Mesenchymal stem cell (in vitro differentiated cells and primary cell): ENCODE measurements around the gene PPP4C.

Experiments used
- DNase-seq: peaks from one replicate; pipeline ENCODE4 v3.0.0-alpha.2; 2013
- H2AFZ ChIP-seq: one replicate; pipeline ENCODE4 v1.6.1; 2013; ENCODE audit warnings: low read depth, mild to moderate bottlenecking, control low read depth, inconsistent platforms, low read length, moderate library complexity
- H2AK5ac ChIP-seq: 2 replicates; pipeline ENCODE4 v1.6.1; 2013; ENCODE audit warnings: low read length, moderate library complexity, mild to moderate bottlenecking, inconsistent platforms; ENCODE audit not compliant: severe bottlenecking
- H2BK120ac ChIP-seq: one replicate; pipeline ENCODE4 v1.6.1; 2013; ENCODE audit warnings: low read depth, mild to moderate bottlenecking, inconsistent platforms, low read length, moderate library complexity
- H2BK12ac ChIP-seq, 2 experiments: one replicate each; pipeline ENCODE4 v1.6.1; 2013; ENCODE audit warnings: inconsistent platforms in 2 of 2, low read length in 2 of 2, mild to moderate bottlenecking in 2 of 2, moderate library complexity in 2 of 2, control low read depth in 1 of 2
- H2BK15ac ChIP-seq: one replicate; pipeline ENCODE4 v1.6.1; 2013; ENCODE audit warnings: mild to moderate bottlenecking, low read depth, inconsistent platforms; ENCODE audit not compliant: poor library complexity, severe bottlenecking
- H2BK5ac ChIP-seq: 2 replicates; pipeline ENCODE4 v1.6.1; 2013; ENCODE audit warnings: low read depth, mild to moderate bottlenecking, low read length, control low read depth, inconsistent platforms; ENCODE audit not compliant: poor library complexity, severe bottlenecking
- H3K14ac ChIP-seq, 2 experiments: one replicate each; pipeline ENCODE4 v1.6.1; 2013; ENCODE audit warnings: inconsistent platforms in 2 of 2, low read length in 2 of 2, control low read depth in 1 of 2, mild to moderate bottlenecking in 1 of 2, moderate library complexity in 1 of 2
- H3K18ac ChIP-seq, 2 experiments: one replicate each; pipeline ENCODE4 v1.6.1; 2013; ENCODE audit warnings: inconsistent platforms in 2 of 2, low read length in 2 of 2, control low read depth in 1 of 2, low read depth in 1 of 2, mild to moderate bottlenecking in 1 of 2
- H3K23ac ChIP-seq, 2 experiments: one replicate each; pipeline ENCODE4 v1.6.1; 2013; ENCODE audit warnings: inconsistent platforms in 2 of 2, low read length in 2 of 2, mild to moderate bottlenecking in 2 of 2, moderate library complexity in 2 of 2, control low read depth in 1 of 2
- H3K27ac ChIP-seq: 2 replicates; pipeline ENCODE4 v1.5.1; 2013; ENCODE audit warnings: mild to moderate bottlenecking, moderate library complexity, low read length, control low read depth, inconsistent platforms; ENCODE audit not compliant: poor library complexity, severe bottlenecking
- H3K27me3 ChIP-seq, 2 experiments: 2 replicates each; pipeline versions ENCODE4 v1.6.1 to v1.7.0; 2013; ENCODE audit warnings: low read length in 2 of 2, mild to moderate bottlenecking in 2 of 2, moderate library complexity in 2 of 2, control low read depth in 1 of 2, inconsistent platforms in 1 of 2; ENCODE audit not compliant: control insufficient read depth in 1 of 2, insufficient read depth in 1 of 2
- H3K36me3 ChIP-seq, 2 experiments: 2 replicates each; pipeline versions ENCODE4 v1.6.1 to v1.7.0; 2013; ENCODE audit warnings: low read length in 2 of 2, control low read depth in 1 of 2, inconsistent platforms in 1 of 2, low read depth in 1 of 2, mild to moderate bottlenecking in 1 of 2; ENCODE audit not compliant: insufficient read depth in 2 of 2, control insufficient read depth in 1 of 2
- H3K4ac ChIP-seq, 2 experiments: one replicate each; pipeline ENCODE4 v1.6.1; 2013; ENCODE audit warnings: inconsistent platforms in 2 of 2, low read length in 2 of 2, mild to moderate bottlenecking in 2 of 2, moderate library complexity in 2 of 2, control low read depth in 1 of 2, low read depth in 1 of 2
- H3K4me1 ChIP-seq: 2 replicates; pipeline ENCODE4 v1.6.1; 2013; ENCODE audit warnings: low read depth, low read length, control low read depth; ENCODE audit not compliant: control insufficient read depth, insufficient read depth
- H3K4me2 ChIP-seq: 2 replicates; pipeline ENCODE4 v1.6.1; 2013; ENCODE audit warnings: low read length, mild to moderate bottlenecking, inconsistent platforms; ENCODE audit not compliant: poor library complexity, severe bottlenecking
- H3K4me3 ChIP-seq, 2 experiments: 2 replicates each; pipeline versions ENCODE4 v1.5.1 to v1.7.0; 2013; ENCODE audit warnings: low read length in 2 of 2, mild to moderate bottlenecking in 2 of 2, control low read depth in 1 of 2, low read depth in 1 of 2; ENCODE audit not compliant: insufficient read depth in 1 of 2
- H3K79me1 ChIP-seq: replicated peaks from 2 replicates; pipeline ENCODE4 v1.6.1; 2013; ENCODE audit warnings: mild to moderate bottlenecking, control low read depth, low read length, inconsistent platforms; ENCODE audit not compliant: poor library complexity, severe bottlenecking
- H3K9ac ChIP-seq: 2 replicates; pipeline ENCODE4 v1.7.0; 2013; ENCODE audit warnings: mild to moderate bottlenecking, low read length, moderate library complexity
- H3K9me3 ChIP-seq: 2 replicates; pipeline ENCODE4 v1.7.0; 2013; ENCODE audit warnings: mild to moderate bottlenecking, low read length; ENCODE audit not compliant: control insufficient read depth
- H4K8ac ChIP-seq: one replicate; pipeline ENCODE4 v1.6.1; 2013; ENCODE audit warnings: inconsistent platforms, mild to moderate bottlenecking, low read length, moderate library complexity
- H4K91ac ChIP-seq: one replicate; pipeline ENCODE4 v1.6.1; 2013; ENCODE audit warnings: mild to moderate bottlenecking, low read length, inconsistent platforms
- WGBS: methylation state at CpG from one replicate; pipeline ENCODE4 v1.1.7; 2013; ENCODE audit warnings: mixed read lengths; 5-methylcytosine and 5-hydroxymethylcytosine counted together

PPP4C gene

DNA sequence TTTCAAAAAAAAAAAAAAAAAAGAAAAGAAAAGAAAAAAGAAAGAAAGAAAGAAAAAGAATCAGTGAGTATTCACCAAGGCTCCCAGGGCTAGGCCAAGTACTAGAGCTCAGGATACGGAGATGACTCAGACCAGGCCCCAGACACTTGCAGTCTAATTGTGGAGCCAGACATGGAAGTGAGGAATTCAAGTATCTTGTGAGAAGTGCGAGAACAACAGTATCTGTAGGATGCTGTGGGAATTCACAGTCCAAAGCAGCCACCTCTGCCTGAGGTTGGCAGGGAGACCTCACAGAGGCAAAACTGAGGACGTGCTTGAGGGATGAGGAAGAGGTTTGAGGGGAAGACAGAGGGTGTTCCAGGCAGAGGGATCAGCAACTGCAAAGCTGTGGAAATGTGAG, 24.3 kb upstream of the PPP4C start:
- no peak overlapping the region for H2AK5ac ChIP-seq
- peak; percentile 86 for DNase-seq
- H4K8ac ChIP-seq, result no peak overlapping the region
- H2BK12ac ChIP-seq, result peak overlapping the region in 1 of 2 experiments; percentile 75
- WGBS, result 19% methylated on average over 3 of the region's 3 CpGs
- peaks cover 12% of the 10 kb centered on the region for H3K79me1 ChIP-seq
- no peak overlapping the region for H2BK120ac ChIP-seq
- peaks cover 4% of the 10 kb centered on the region in 2 experiments for H3K36me3 ChIP-seq
- peak overlapping the region in 1 of 2 experiments; percentile 71 for H3K18ac ChIP-seq
- no peak overlapping the region for H3K27ac ChIP-seq
- H2AFZ ChIP-seq, result peak overlapping the region; percentile 48
- no peak overlapping the region for H2BK15ac ChIP-seq
- no peaks in the 10 kb centered on the region for H3K27me3 ChIP-seq
- H3K14ac ChIP-seq, result no peak overlapping the region
- H3K4me2 ChIP-seq, result no peak overlapping the region
- H2BK5ac ChIP-seq, result no peak overlapping the region
- H3K4ac ChIP-seq, result no peak overlapping the region
- peaks cover 10% of the 10 kb centered on the region for H3K4me1 ChIP-seq
- H3K4me3 ChIP-seq, result no peak overlapping the region
- no peaks in the 10 kb centered on the region for H3K9me3 ChIP-seq
- no peak overlapping the region for H3K9ac ChIP-seq
- no peak overlapping the region for H3K23ac ChIP-seq
- H4K91ac ChIP-seq, result peak overlapping the region; percentile 1

- Histone ChIP-seq H3K4me3 (peak overlapping the region; percentile 79 to 93), H3K23ac (peak overlapping the region in 1 of 2 experiments; percentile 68), H3K4ac (peak overlapping the region in 1 of 2 experiments; percentile 89), H2BK15ac (peak overlapping the region; percentile 39), H3K27me3 (no peaks in the 10 kb centered on the region), H3K9ac (peak overlapping the region; percentile 91), H2BK5ac (no peak overlapping the region), H3K36me3 (peaks cover 5 to 9% of the 10 kb centered on the region in 2 experiments), H2AK5ac (no peak overlapping the region), H2AFZ (peak overlapping the region; percentile 90), H3K9me3 (no peaks in the 10 kb centered on the region), H4K8ac (peak overlapping the region; percentile 85), H3K4me2 (peak overlapping the region; percentile 89), H2BK12ac (peak overlapping the region in 1 of 2 experiments; percentile 67), H3K18ac (peak overlapping the region; percentile 69 to 93), H3K4me1 (peaks cover 10% of the 10 kb centered on the region), H4K91ac (peak overlapping the region; percentile 64), H2BK120ac (peak overlapping the region; percentile 67), H3K14ac (peak overlapping the region in 1 of 2 experiments; percentile 79), H3K79me1 (peaks cover 12% of the 10 kb centered on the region), H3K27ac (no peak overlapping the region)
- peak; percentile 92 for DNase-seq
- 2% methylated on average over 51 of the region's 58 CpGs for WGBS
Measured at GRCh38 chr16:30052671-30053372, 23.0 kb upstream of the PPP4C start.

GRCh38 chr16:30053376-30054015, 22.3 kb upstream of the PPP4C start:
- Histone ChIP-seq H2BK12ac (peak overlapping the region in 1 of 2 experiments; percentile 67), H2BK5ac (no peak overlapping the region), H3K18ac (peak overlapping the region; percentile 16 to 93), H2AFZ (peak overlapping the region; percentile 84), H3K9me3 (no peaks in the 10 kb centered on the region), H3K79me1 (peaks cover 12% of the 10 kb centered on the region), H3K27ac (no peak overlapping the region), H3K23ac (peak overlapping the region in 1 of 2 experiments; percentile 68), H2BK120ac (peak overlapping the region; percentile 9), H4K91ac (no peak overlapping the region), H3K27me3 (no peaks in the 10 kb centered on the region), H4K8ac (no peak overlapping the region), H3K4me2 (peak overlapping the region; percentile 89), H3K4me3 (peak overlapping the region; percentile 79 to 93), H3K4ac (peak overlapping the region in 1 of 2 experiments; percentile 89), H3K14ac (peak overlapping the region in 1 of 2 experiments; percentile 79), H2AK5ac (no peak overlapping the region), H3K36me3 (peaks cover 5 to 9% of the 10 kb centered on the region in 2 experiments), H2BK15ac (peak overlapping the region; percentile 39), H3K4me1 (peaks cover 10% of the 10 kb centered on the region), H3K9ac (peak overlapping the region; percentile 91)
- DNase-seq, result peak; percentile 62
- 4% methylated on average over 17 of the region's 19 CpGs for WGBS

DNA sequence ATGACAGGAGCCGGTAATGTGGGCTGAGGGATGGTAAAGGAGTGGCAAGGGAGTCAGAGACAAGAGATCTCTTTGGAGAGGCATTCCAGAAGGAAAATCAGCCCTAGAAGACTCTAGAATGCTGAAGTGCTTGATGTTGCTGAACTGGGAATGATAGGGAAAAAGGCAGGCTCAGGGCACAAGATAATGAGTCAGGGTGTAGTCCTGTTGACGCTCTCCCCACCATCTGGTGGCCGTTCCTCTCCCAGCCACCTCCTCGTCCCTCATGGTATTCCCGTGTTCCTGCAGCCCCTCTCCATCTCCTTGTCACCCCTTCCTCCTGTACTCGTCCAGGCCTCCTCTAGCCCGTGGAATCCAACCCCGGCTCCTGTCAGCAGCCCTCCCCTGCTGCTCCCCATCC, 21.3 kb upstream of the PPP4C start:
- Histone ChIP-seq H2BK15ac (peak overlapping the region; percentile 19), H4K91ac (peak overlapping the region; percentile 22), H3K9ac (peak overlapping the region; percentile 35), H3K79me1 (peaks cover 12% of the 10 kb centered on the region), H3K27me3 (no peaks in the 10 kb centered on the region), H3K4me2 (no peak overlapping the region), H3K4me1 (peaks cover 10% of the 10 kb centered on the region), H4K8ac (peak overlapping the region; percentile 43), H3K36me3 (peaks cover 10 to 12% of the 10 kb centered on the region in 2 experiments), H3K9me3 (no peaks in the 10 kb centered on the region), H2AK5ac (no peak overlapping the region), H3K23ac (no peak overlapping the region), H3K14ac (no peak overlapping the region), H2BK12ac (no peak overlapping the region), H3K4ac (no peak overlapping the region), H2AFZ (no peak overlapping the region), H2BK5ac (no peak overlapping the region), H3K27ac (no peak overlapping the region), H3K4me3 (peak overlapping the region in 1 of 2 experiments; percentile 93), H3K18ac (no peak overlapping the region), H2BK120ac (no peak overlapping the region)
- WGBS, result 55% methylated on average over 8 of the region's 8 CpGs
- DNase-seq, result peak; percentile 47
